CD14-positive monocyte (primary cell): Measurements from ENCODE around the gene C17orf107. TPM values are rescaled to one million over a fixed set of nuclear protein-coding genes. Genes with fewer than 3 reads are reported as not detected.
A peak's percentile ranks its signal among the peaks of the same experiment; 100 is the strongest.

Experiments
- DNase-seq, 3 donors: peaks; one replicate each; pipeline ENCODE4 v3.0.0-alpha.2; 2011 to 2022
- H2AFZ ChIP-seq: 2 replicates; pipeline ENCODE4 v1.6.0; 2012; ENCODE audit warnings: mild to moderate bottlenecking, low read depth, low read length, inconsistent platforms; ENCODE audit not compliant: insufficient read depth, poor library complexity, severe bottlenecking
- H3K27ac ChIP-seq, 2 donors: 1 replicate in 1 of 2; 2 replicates in 1 of 2; pipeline ENCODE4 v1.5.1; 2012 to 2013; ENCODE audit warnings: low read length in 2 of 2, control low read depth in 1 of 2, inconsistent platforms in 1 of 2, low read depth in 1 of 2, mild to moderate bottlenecking in 1 of 2
- H3K27me3 ChIP-seq, 2 donors: one replicate each; pipeline versions ENCODE4 v1.6.0 to v1.6.1; 2011 to 2013; ENCODE audit warnings: low read length in 2 of 2; ENCODE audit not compliant: control insufficient read depth in 2 of 2, insufficient read depth in 2 of 2
- H3K36me3 ChIP-seq, 2 donors: replicated peaks in 1 of 2; 1 replicate in 1 of 2; 2 replicates in 1 of 2; pipeline versions ENCODE4 v1.5.1 to v1.6.1; 2012 to 2013; ENCODE audit warnings: low read length in 2 of 2, control low read depth in 1 of 2, inconsistent platforms in 1 of 2, mild to moderate bottlenecking in 1 of 2; ENCODE audit not compliant: insufficient read depth in 2 of 2, control insufficient read depth in 1 of 2
- H3K4me1 ChIP-seq, 2 donors: 1 replicate in 1 of 2; 2 replicates in 1 of 2; pipeline versions ENCODE4 v1.5.1 to v1.6.1; 2012 to 2013; ENCODE audit warnings: low read length in 2 of 2, control low read depth in 1 of 2, inconsistent platforms in 1 of 2, mild to moderate bottlenecking in 1 of 2, moderate library complexity in 1 of 2; ENCODE audit not compliant: insufficient read depth in 2 of 2, control insufficient read depth in 1 of 2
- H3K4me2 ChIP-seq: replicated peaks from 2 replicates; pipeline ENCODE3; 2012; ENCODE audit warnings: low read length, moderate library complexity, mild to moderate bottlenecking; ENCODE audit not compliant: poor library complexity, severe bottlenecking; ENCODE audit errors: extremely low read depth
- H3K4me3 ChIP-seq, 3 experiments: fragments of 200-600 bp in 1 of 3; sonication (generic) in 1 of 3; replicated peaks in 1 of 3; 1 replicate in 2 of 3; 2 replicates in 1 of 3; pipeline ENCODE4 v1.5.1; 2011 to 2013; ENCODE audit warnings: low read length in 3 of 3, mild to moderate bottlenecking in 3 of 3, control low read depth in 2 of 3, low read depth in 2 of 3, inconsistent platforms in 1 of 3, moderate library complexity in 1 of 3
- H3K79me2 ChIP-seq: 2 replicates; pipeline ENCODE4 v1.6.0; 2012; ENCODE audit warnings: mild to moderate bottlenecking, control low read depth, inconsistent platforms, low read length, moderate library complexity; ENCODE audit not compliant: insufficient read depth
- H3K9ac ChIP-seq: 2 replicates; pipeline ENCODE4 v1.6.0; 2017; ENCODE audit warnings: low read length, mild to moderate bottlenecking; ENCODE audit not compliant: insufficient read depth, poor library complexity, severe bottlenecking
- H3K9me3 ChIP-seq, 2 donors: replicated peaks in 1 of 2; 1 replicate in 1 of 2; 2 replicates in 1 of 2; pipeline versions ENCODE4 v1.5.1 to v1.6.1; 2012 to 2013; ENCODE audit warnings: low read length in 2 of 2, control low read depth in 1 of 2; ENCODE audit not compliant: control insufficient read depth in 1 of 2, insufficient read depth in 1 of 2
- H4K20me1 ChIP-seq: 2 replicates; pipeline ENCODE4 v1.6.0; 2012; ENCODE audit warnings: mild to moderate bottlenecking, low read length, control low read depth, moderate library complexity; ENCODE audit not compliant: insufficient read depth
- H3K27ac Mint-ChIP-seq, 7 donors: one replicate each; pipeline ENCODE4 v1.8.0; 2020; ENCODE audit warnings: mild to moderate bottlenecking in 7 of 7, mixed read lengths in 7 of 7, moderate library complexity in 6 of 7, inconsistent platforms in 2 of 7
- H3K27me3 Mint-ChIP-seq, 3 donors: one replicate each; pipeline ENCODE4 v1.8.0; 2021 to 2022; ENCODE audit warnings: low read depth in 3 of 3, mild to moderate bottlenecking in 3 of 3, mixed read lengths in 3 of 3, moderate library complexity in 3 of 3, inconsistent platforms in 1 of 3
- H3K36me3 Mint-ChIP-seq, 2 donors: one replicate each; pipeline ENCODE4 v1.8.0; 2020; ENCODE audit warnings: mixed read lengths in 2 of 2, inconsistent platforms in 1 of 2, mild to moderate bottlenecking in 1 of 2
- H3K4me1 Mint-ChIP-seq: one replicate; pipeline ENCODE4 v1.8.0; 2020; ENCODE audit warnings: mild to moderate bottlenecking, mixed read lengths
- H3K4me3 Mint-ChIP-seq, 2 donors: one replicate each; pipeline ENCODE4 v1.8.0; 2020; ENCODE audit warnings: mild to moderate bottlenecking in 2 of 2, mixed read lengths in 2 of 2, moderate library complexity in 1 of 2
- H3K9me3 Mint-ChIP-seq, 7 donors: one replicate each; pipeline ENCODE4 v1.8.0; 2020 to 2022; ENCODE audit warnings: mixed read lengths in 7 of 7, mild to moderate bottlenecking in 6 of 7, moderate library complexity in 6 of 7, inconsistent platforms in 2 of 7
- CTCF ChIP-seq: fragments of 200-600 bp; IDR thresholded peaks from one replicate; pipeline ENCODE4 v1.8.0; 2022; ENCODE audit warnings: antibody characterized with exemption, mild to moderate bottlenecking
- WGBS: methylation state at CpG from one replicate; pipeline ENCODE4 v1.1.5; 2013; ENCODE audit warnings: missing lambda C conversion rate; ENCODE audit not compliant: insufficient coverage; 5-methylcytosine and 5-hydroxymethylcytosine counted together
- intact Hi-C, 2 donors: fragments of 100-400 bp; cut with micrococcal nuclease; formaldehyde crosslinking; loops; one replicate each; pipeline versions ENCODE4 v1.15.0 to v1.15.1; 2023
- polyA plus RNA-seq, 3 donors: library from polyadenylated mRNA; depleted of rRNA in 1 of 3; unstranded in 2 of 3; stranded (reverse) in 1 of 3; fragments of 300-500 nt in 2 of 3; fragments of >200 nt in 1 of 3; fragmentation: Illumina TruSeq in 2 of 3; gene quantifications; 1 replicate in 2 of 3; 2 replicates in 1 of 3; pipeline ENCODE4 v1.2.3, GENCODE V29; 2012 to 2021

Gene C17orf107
- polyA plus RNA-seq, 3 donors: 1.9 to 5.1 (median 4.2) TPM

GRCh38 chr17:4892499-4893221 lies 6.7 kb upstream of the C17orf107 start:
- Histone ChIP-seq H2AFZ (no peak overlapping the region), H3K9me3 (no peaks in the 10 kb centered on the region), H4K20me1 (peaks cover 4% of the 10 kb centered on the region), H3K27me3 (no peaks in the 10 kb centered on the region), H3K4me2 (no peak overlapping the region), H3K4me1 (no peaks in the 10 kb centered on the region), H3K79me2 (no peaks in the 10 kb centered on the region), H3K4me3 (no peak overlapping the region), H3K27ac (no peak overlapping the region), H3K36me3 (peaks cover 82 to 90% of the 10 kb centered on the region in 2 donors), H3K9ac (no peak overlapping the region)
- intact Hi-C loops: no loop called here
- 94% methylated on average over 17 of the region's 23 CpGs for WGBS
- Mint-ChIP-seq H3K9me3 (peaks cover 0 to 2% (median 0%) of the 10 kb centered on the region in 7 donors), H3K27me3 (peaks cover 0 to 1% (median 1%) of the 10 kb centered on the region in 3 donors), H3K4me1 (peaks cover 2% of the 10 kb centered on the region), H3K36me3 (peaks cover 75 to 92% of the 10 kb centered on the region in 2 donors), H3K27ac (peak overlapping the region in 2 of 7 donors; percentile 66 to 70), H3K4me3 (no peak overlapping the region)
- peak in 1 of 3 donors; percentile 6 for DNase-seq
- TF ChIP-seq CTCF: no peak

- Mint-ChIP-seq H3K36me3 (peaks cover 70 to 89% of the 10 kb centered on the region in 2 donors), H3K27ac (no peak overlapping the region), H3K27me3 (peaks cover 3 to 5% (median 4%) of the 10 kb centered on the region in 3 donors), H3K4me3 (no peak overlapping the region), H3K9me3 (peaks cover 0 to 2% (median 0%) of the 10 kb centered on the region in 7 donors), H3K4me1 (peaks cover 2% of the 10 kb centered on the region)
- H3K9me3 ChIP-seq: no peaks in the 10 kb centered on the region
- no peak for TF ChIP-seq CTCF
- peaks cover 4% of the 10 kb centered on the region for H4K20me1 ChIP-seq
- H3K4me1 ChIP-seq: peaks cover 0 to under 1% of the 10 kb centered on the region in 2 donors
- 94% methylated on average over 8 of the region's 18 CpGs for WGBS
- H3K79me2 ChIP-seq: no peaks in the 10 kb centered on the region
- no peak overlapping the region for H2AFZ ChIP-seq
- no peak overlapping the region for H3K9ac ChIP-seq
- no peak overlapping the region for H3K4me2 ChIP-seq
- DNase-seq: no peak
- H3K36me3 ChIP-seq: peaks cover 77 to 85% of the 10 kb centered on the region in 2 donors
- no peak overlapping the region for H3K27ac ChIP-seq
- intact Hi-C loops: no loop called here
- H3K27me3 ChIP-seq: no peaks in the 10 kb centered on the region
- no peak overlapping the region for H3K4me3 ChIP-seq
Observed at GRCh38 chr17:4893272-4893671, 6.1 kb upstream of the C17orf107 start.
